ENCODE measurements around the gene AATF.

DNA sequence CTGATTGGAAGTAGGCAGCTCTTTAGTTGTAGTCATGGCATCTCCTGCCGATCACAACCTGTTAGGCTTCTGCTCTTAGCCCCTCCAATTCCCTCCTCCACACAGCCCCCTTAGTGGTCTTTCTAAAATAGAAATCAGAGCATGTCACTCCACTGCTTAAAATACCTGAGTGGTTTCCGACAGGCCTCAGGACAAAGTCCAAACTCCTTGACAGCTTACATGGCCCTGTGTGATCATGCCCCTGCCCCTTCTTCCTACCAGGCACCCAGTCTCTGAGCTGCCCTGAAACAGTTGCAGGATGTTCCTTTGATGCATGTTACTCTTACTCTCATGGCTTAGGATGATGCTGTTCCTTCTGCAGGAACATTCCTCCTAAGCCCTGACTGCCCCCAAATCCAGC, 147.3 kb downstream of the AATF start:
- TF ChIP-seq, protein P1, sequence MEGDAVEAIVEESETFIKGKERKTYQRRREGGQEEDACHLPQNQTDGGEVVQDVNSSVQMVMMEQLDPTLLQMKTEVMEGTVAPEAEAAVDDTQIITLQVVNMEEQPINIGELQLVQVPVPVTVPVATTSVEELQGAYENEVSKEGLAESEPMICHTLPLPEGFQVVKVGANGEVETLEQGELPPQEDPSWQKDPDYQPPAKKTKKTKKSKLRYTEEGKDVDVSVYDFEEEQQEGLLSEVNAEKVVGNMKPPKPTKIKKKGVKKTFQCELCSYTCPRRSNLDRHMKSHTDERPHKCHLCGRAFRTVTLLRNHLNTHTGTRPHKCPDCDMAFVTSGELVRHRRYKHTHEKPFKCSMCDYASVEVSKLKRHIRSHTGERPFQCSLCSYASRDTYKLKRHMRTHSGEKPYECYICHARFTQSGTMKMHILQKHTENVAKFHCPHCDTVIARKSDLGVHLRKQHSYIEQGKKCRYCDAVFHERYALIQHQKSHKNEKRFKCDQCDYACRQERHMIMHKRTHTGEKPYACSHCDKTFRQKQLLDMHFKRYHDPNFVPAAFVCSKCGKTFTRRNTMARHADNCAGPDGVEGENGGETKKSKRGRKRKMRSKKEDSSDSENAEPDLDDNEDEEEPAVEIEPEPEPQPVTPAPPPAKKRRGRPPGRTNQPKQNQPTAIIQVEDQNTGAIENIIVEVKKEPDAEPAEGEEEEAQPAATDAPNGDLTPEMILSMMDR (IDR thresholded peaks at IDR 0.05; ENCODE audit: low read length), result no peak
- no peak for TF ChIP-seq EZH2phosphoT487 (IDR thresholded peaks at IDR 0.05; ENCODE audit: low read length)
- no peak for TF ChIP-seq EZH2 (optimal IDR thresholded peaks at IDR 0.05; ENCODE audit: low read depth, low read length)
